ENCODE results near the gene CD99L2.

CD99L2 gene

GRCh38 chrX:150761176-150761818 is 137.2 kb downstream of the CD99L2 start:
- no peaks in the 10 kb centered on the region for H3K36me3 ChIP-seq (ENCODE audit: control insufficient read depth, insufficient read depth, low read length)
- H4K5ac ChIP-seq (ENCODE audit: low read length): no peak overlapping the region
- no CpG with 5 or more reads among the region's 7 CpGs for WGBS (ENCODE audit: extremely low coverage, insufficient coverage, low lambda C conversion rate)
- no peak overlapping the region for H3K4me3 ChIP-seq (ENCODE audit: low read length)
- no peak overlapping the region for H3K9ac ChIP-seq (ENCODE audit: low read length)
- no peak overlapping the region for H3K4ac ChIP-seq (ENCODE audit: low read depth, low read length)
- no peaks in the 10 kb centered on the region for H3K27me3 ChIP-seq (ENCODE audit: insufficient read depth, low read length, poor library complexity)
- no peaks in the 10 kb centered on the region for H3K4me1 ChIP-seq (ENCODE audit: control insufficient read depth, low read depth, low read length)
- H3K56ac ChIP-seq (ENCODE audit: low read length): no peak overlapping the region
- DNase-seq: peak; percentile 55
- no peak overlapping the region for H2AK5ac ChIP-seq (ENCODE audit: low read length)
- no peaks in the 10 kb centered on the region for H3K79me1 ChIP-seq (ENCODE audit: low read length)
- H4K8ac ChIP-seq (ENCODE audit: low read depth, low read length): no peak overlapping the region
- H3K79me2 ChIP-seq (ENCODE audit: control insufficient read depth, insufficient read depth, low read length): no peaks in the 10 kb centered on the region
- no peak overlapping the region for H2BK120ac ChIP-seq (ENCODE audit: low read depth, low read length)
- no peak overlapping the region for H3K23ac ChIP-seq (ENCODE audit: low read length)
- no peak overlapping the region for H3K4me2 ChIP-seq (ENCODE audit: low read length)
- no peak overlapping the region for H3K27ac ChIP-seq (ENCODE audit: low read depth, low read length)
- no peak overlapping the region for H3K18ac ChIP-seq (ENCODE audit: low read length)
- H2BK5ac ChIP-seq (ENCODE audit: low read length): no peak overlapping the region
- H2BK15ac ChIP-seq (replicated peaks; ENCODE audit: low read depth): no peak overlapping the region

- Histone ChIP-seq H3K4me1 (ENCODE audit: control insufficient read depth, low read depth, low read length) (no peaks in the 10 kb centered on the region), H3K27ac (ENCODE audit: low read depth, low read length) (no peak overlapping the region), H2BK15ac (replicated peaks; ENCODE audit: low read depth) (no peak overlapping the region), H3K27me3 (ENCODE audit: insufficient read depth, low read length, poor library complexity) (no peaks in the 10 kb centered on the region), H2AK5ac (ENCODE audit: low read length) (no peak overlapping the region), H4K5ac (ENCODE audit: low read length) (no peak overlapping the region), H3K23ac (ENCODE audit: low read length) (no peak overlapping the region), H3K79me1 (ENCODE audit: low read length) (no peaks in the 10 kb centered on the region), H3K4ac (ENCODE audit: low read depth, low read length) (no peak overlapping the region), H2BK5ac (ENCODE audit: low read length) (no peak overlapping the region), H3K4me3 (ENCODE audit: low read length) (no peak overlapping the region), H3K9ac (ENCODE audit: low read length) (no peak overlapping the region), H2BK120ac (ENCODE audit: low read depth, low read length) (no peak overlapping the region), H3K79me2 (ENCODE audit: control insufficient read depth, insufficient read depth, low read length) (no peaks in the 10 kb centered on the region), H3K18ac (ENCODE audit: low read length) (no peak overlapping the region), H4K8ac (ENCODE audit: low read depth, low read length) (no peak overlapping the region), H3K36me3 (ENCODE audit: control insufficient read depth, insufficient read depth, low read length) (no peaks in the 10 kb centered on the region), H3K4me2 (ENCODE audit: low read length) (no peak overlapping the region), H3K56ac (ENCODE audit: low read length) (no peak overlapping the region)
- DNase-seq: no peak
- WGBS (ENCODE audit: extremely low coverage, insufficient coverage, low lambda C conversion rate): no CpG with 5 or more reads among the region's 22 CpGs
Observed at GRCh38 chrX:150759568-150760416, 138.7 kb downstream of the CD99L2 start.

- H3K27me3 ChIP-seq (ENCODE audit: insufficient read depth, low read length, poor library complexity): no peaks in the 10 kb centered on the region
- no peak overlapping the region for H3K4me2 ChIP-seq (ENCODE audit: low read length)
Observed at GRCh38 chrX:150757371-150757770, 141.1 kb downstream of the CD99L2 start.

GRCh38 chrX:150753968-150754367 is 144.5 kb downstream of the CD99L2 start:
- Histone ChIP-seq H3K79me1 (ENCODE audit: low read length) (no peaks in the 10 kb centered on the region), H2BK120ac (ENCODE audit: low read depth, low read length) (no peak overlapping the region), H3K4me2 (ENCODE audit: low read length) (no peak overlapping the region), H3K4me3 (ENCODE audit: low read length) (no peak overlapping the region), H3K18ac (ENCODE audit: low read length) (no peak overlapping the region), H3K79me2 (ENCODE audit: control insufficient read depth, insufficient read depth, low read length) (no peaks in the 10 kb centered on the region), H4K8ac (ENCODE audit: low read depth, low read length) (no peak overlapping the region), H2BK15ac (replicated peaks; ENCODE audit: low read depth) (no peak overlapping the region), H2AK5ac (ENCODE audit: low read length) (no peak overlapping the region), H4K5ac (ENCODE audit: low read length) (no peak overlapping the region), H3K27me3 (ENCODE audit: insufficient read depth, low read length, poor library complexity) (no peaks in the 10 kb centered on the region), H3K4me1 (ENCODE audit: control insufficient read depth, low read depth, low read length) (no peaks in the 10 kb centered on the region), H3K4ac (ENCODE audit: low read depth, low read length) (no peak overlapping the region), H2BK5ac (ENCODE audit: low read length) (no peak overlapping the region), H3K56ac (ENCODE audit: low read length) (no peak overlapping the region), H3K9ac (ENCODE audit: low read length) (no peak overlapping the region), H3K27ac (ENCODE audit: low read depth, low read length) (no peak overlapping the region), H3K36me3 (ENCODE audit: control insufficient read depth, insufficient read depth, low read length) (no peaks in the 10 kb centered on the region), H3K23ac (ENCODE audit: low read length) (no peak overlapping the region)
- DNase-seq: no peak
- WGBS (ENCODE audit: extremely low coverage, insufficient coverage, low lambda C conversion rate): no CpG with 5 or more reads among the region's 4 CpGs

More at GRCh38 chrX:150757371-150757770, 141.1 kb downstream of the CD99L2 start:
- H2AK5ac ChIP-seq (ENCODE audit: low read length): no peak overlapping the region
- no peak overlapping the region for H3K4me3 ChIP-seq (ENCODE audit: low read length)
- H4K5ac ChIP-seq (ENCODE audit: low read length): no peak overlapping the region
- H3K56ac ChIP-seq (ENCODE audit: low read length): no peak overlapping the region
- no peaks in the 10 kb centered on the region for H3K79me2 ChIP-seq (ENCODE audit: control insufficient read depth, insufficient read depth, low read length)
- WGBS (ENCODE audit: extremely low coverage, insufficient coverage, low lambda C conversion rate): no CpG with 5 or more reads among the region's 5 CpGs
- H3K18ac ChIP-seq (ENCODE audit: low read length): no peak overlapping the region
- no peak overlapping the region for H3K23ac ChIP-seq (ENCODE audit: low read length)
- no peak overlapping the region for H2BK120ac ChIP-seq (ENCODE audit: low read depth, low read length)
- H3K27ac ChIP-seq (ENCODE audit: low read depth, low read length): no peak overlapping the region
- H4K8ac ChIP-seq (ENCODE audit: low read depth, low read length): no peak overlapping the region
- no peaks in the 10 kb centered on the region for H3K79me1 ChIP-seq (ENCODE audit: low read length)
- H3K4ac ChIP-seq (ENCODE audit: low read depth, low read length): no peak overlapping the region
- no peak overlapping the region for H3K9ac ChIP-seq (ENCODE audit: low read length)
- no peaks in the 10 kb centered on the region for H3K4me1 ChIP-seq (ENCODE audit: control insufficient read depth, low read depth, low read length)
- no peaks in the 10 kb centered on the region for H3K36me3 ChIP-seq (ENCODE audit: control insufficient read depth, insufficient read depth, low read length)
- no peak overlapping the region for H2BK5ac ChIP-seq (ENCODE audit: low read length)
- no peak for DNase-seq
- no peak overlapping the region for H2BK15ac ChIP-seq (replicated peaks; ENCODE audit: low read depth)

GRCh38 chrX:150753357-150753756 is 145.1 kb downstream of the CD99L2 start:
- Histone ChIP-seq H2AK5ac (ENCODE audit: low read length) (no peak overlapping the region), H3K56ac (ENCODE audit: low read length) (no peak overlapping the region), H2BK5ac (ENCODE audit: low read length) (no peak overlapping the region), H3K23ac (ENCODE audit: low read length) (no peak overlapping the region), H3K4me1 (ENCODE audit: control insufficient read depth, low read depth, low read length) (no peaks in the 10 kb centered on the region), H3K4ac (ENCODE audit: low read depth, low read length) (no peak overlapping the region), H4K8ac (ENCODE audit: low read depth, low read length) (no peak overlapping the region), H3K4me2 (ENCODE audit: low read length) (no peak overlapping the region), H3K79me2 (ENCODE audit: control insufficient read depth, insufficient read depth, low read length) (no peaks in the 10 kb centered on the region), H3K36me3 (ENCODE audit: control insufficient read depth, insufficient read depth, low read length) (no peaks in the 10 kb centered on the region), H3K18ac (ENCODE audit: low read length) (no peak overlapping the region), H3K4me3 (ENCODE audit: low read length) (no peak overlapping the region), H4K5ac (ENCODE audit: low read length) (no peak overlapping the region), H3K79me1 (ENCODE audit: low read length) (no peaks in the 10 kb centered on the region), H3K27ac (ENCODE audit: low read depth, low read length) (no peak overlapping the region), H2BK120ac (ENCODE audit: low read depth, low read length) (no peak overlapping the region), H2BK15ac (replicated peaks; ENCODE audit: low read depth) (no peak overlapping the region), H3K27me3 (ENCODE audit: insufficient read depth, low read length, poor library complexity) (no peaks in the 10 kb centered on the region), H3K9ac (ENCODE audit: low read length) (no peak overlapping the region)
- no CpG with 5 or more reads among the region's 4 CpGs for WGBS (ENCODE audit: extremely low coverage, insufficient coverage, low lambda C conversion rate)
- DNase-seq: no peak
